ENCODE data around the gene KCNH1.

The KCNH1 gene

DNA sequence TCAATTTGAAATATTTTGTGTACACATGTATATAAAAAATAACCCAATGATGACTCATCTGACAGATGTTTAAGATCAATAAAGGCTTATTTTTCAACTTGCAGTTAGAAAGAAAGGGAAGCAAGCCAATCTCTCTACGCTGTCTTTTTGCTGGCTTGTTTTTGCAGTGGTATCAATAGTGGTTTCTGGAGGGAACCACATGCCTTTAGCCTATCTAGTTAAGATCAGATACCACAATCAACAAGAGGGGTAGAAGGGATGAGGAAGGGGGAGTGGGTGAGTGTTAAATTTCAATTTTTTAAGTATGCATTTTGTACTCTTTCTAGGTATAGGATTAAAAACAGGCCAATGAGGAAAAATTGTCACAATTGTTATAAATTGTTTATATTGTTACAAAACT, 276.2 kb downstream of the KCNH1 start:
- TF ChIP-seq TEAD4 (IDR thresholded peaks at IDR 0.05) (no peak), FOXM1 (IDR thresholded peaks at IDR 0.05; ENCODE audit: borderline replicate concordance, low read depth) (no peak), CREB1 (IDR thresholded peaks at IDR 0.05; ENCODE audit: low read depth) (no peak), TCF12 (IDR thresholded peaks at IDR 0.05; ENCODE audit: low read depth) (no peak), ZBTB7A (IDR thresholded peaks at IDR 0.05; ENCODE audit: low read depth) (no peak), TAF1 (IDR thresholded peaks at IDR 0.05; ENCODE audit: low read depth) (no peak), EP300 (IDR thresholded peaks at IDR 0.05; ENCODE audit: borderline replicate concordance) (no peak), EGR1 (IDR thresholded peaks at IDR 0.05) (no peak), NFIC (IDR thresholded peaks at IDR 0.05) (no peak), CEBPB (IDR thresholded peaks at IDR 0.05) (no peak), RAD21 (IDR thresholded peaks at IDR 0.05; ENCODE audit: low read depth) (no peak), YY1 (IDR thresholded peaks at IDR 0.05; ENCODE audit: low read depth) (no peak)
- TF ChIP-seq, protein P1, sequence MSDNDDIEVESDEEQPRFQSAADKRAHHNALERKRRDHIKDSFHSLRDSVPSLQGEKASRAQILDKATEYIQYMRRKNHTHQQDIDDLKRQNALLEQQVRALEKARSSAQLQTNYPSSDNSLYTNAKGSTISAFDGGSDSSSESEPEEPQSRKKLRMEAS (IDR thresholded peaks at IDR 0.05), result no peak
- TF ChIP-seq, protein P2, sequence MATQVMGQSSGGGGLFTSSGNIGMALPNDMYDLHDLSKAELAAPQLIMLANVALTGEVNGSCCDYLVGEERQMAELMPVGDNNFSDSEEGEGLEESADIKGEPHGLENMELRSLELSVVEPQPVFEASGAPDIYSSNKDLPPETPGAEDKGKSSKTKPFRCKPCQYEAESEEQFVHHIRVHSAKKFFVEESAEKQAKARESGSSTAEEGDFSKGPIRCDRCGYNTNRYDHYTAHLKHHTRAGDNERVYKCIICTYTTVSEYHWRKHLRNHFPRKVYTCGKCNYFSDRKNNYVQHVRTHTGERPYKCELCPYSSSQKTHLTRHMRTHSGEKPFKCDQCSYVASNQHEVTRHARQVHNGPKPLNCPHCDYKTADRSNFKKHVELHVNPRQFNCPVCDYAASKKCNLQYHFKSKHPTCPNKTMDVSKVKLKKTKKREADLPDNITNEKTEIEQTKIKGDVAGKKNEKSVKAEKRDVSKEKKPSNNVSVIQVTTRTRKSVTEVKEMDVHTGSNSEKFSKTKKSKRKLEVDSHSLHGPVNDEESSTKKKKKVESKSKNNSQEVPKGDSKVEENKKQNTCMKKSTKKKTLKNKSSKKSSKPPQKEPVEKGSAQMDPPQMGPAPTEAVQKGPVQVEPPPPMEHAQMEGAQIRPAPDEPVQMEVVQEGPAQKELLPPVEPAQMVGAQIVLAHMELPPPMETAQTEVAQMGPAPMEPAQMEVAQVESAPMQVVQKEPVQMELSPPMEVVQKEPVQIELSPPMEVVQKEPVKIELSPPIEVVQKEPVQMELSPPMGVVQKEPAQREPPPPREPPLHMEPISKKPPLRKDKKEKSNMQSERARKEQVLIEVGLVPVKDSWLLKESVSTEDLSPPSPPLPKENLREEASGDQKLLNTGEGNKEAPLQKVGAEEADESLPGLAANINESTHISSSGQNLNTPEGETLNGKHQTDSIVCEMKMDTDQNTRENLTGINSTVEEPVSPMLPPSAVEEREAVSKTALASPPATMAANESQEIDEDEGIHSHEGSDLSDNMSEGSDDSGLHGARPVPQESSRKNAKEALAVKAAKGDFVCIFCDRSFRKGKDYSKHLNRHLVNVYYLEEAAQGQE (IDR thresholded peaks at IDR 0.05; ENCODE audit: low read depth), result no peak
- TF ChIP-seq, protein P3, sequence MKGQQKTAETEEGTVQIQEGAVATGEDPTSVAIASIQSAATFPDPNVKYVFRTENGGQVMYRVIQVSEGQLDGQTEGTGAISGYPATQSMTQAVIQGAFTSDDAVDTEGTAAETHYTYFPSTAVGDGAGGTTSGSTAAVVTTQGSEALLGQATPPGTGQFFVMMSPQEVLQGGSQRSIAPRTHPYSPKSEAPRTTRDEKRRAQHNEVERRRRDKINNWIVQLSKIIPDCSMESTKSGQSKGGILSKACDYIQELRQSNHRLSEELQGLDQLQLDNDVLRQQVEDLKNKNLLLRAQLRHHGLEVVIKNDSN (IDR thresholded peaks at IDR 0.05), result no peak

DNA sequence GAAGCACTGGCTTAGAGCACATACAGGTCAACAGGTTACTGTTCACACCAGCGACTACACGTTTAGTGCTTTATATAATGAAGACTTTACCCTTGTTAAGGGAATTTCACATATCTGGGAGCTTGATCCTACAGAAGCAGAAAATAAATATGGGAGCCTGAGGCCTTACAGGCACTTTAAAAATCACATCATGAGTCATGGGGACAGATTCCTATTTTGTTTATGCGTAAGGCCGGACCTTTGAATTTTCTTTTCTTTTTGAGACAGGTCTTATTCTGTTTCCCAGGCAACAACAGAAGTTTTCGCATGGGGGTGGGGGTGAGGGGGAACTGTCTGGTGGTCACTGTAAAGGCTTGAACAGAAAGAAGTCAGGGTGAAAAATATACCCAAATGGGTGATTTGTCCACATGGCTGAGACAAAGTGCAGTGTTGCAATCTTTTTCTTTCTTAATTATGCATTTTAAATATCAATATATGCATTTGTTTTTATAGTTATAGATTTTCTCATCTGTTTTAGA, 276.7 kb downstream of the KCNH1 start:
- TF ChIP-seq TCF12 (IDR thresholded peaks at IDR 0.05; ENCODE audit: low read depth) (no peak), FOXM1 (IDR thresholded peaks at IDR 0.05; ENCODE audit: borderline replicate concordance, low read depth) (no peak), TEAD4 (IDR thresholded peaks at IDR 0.05) (no peak), CREB1 (IDR thresholded peaks at IDR 0.05; ENCODE audit: low read depth) (no peak), CEBPB (IDR thresholded peaks at IDR 0.05) (no peak), YY1 (IDR thresholded peaks at IDR 0.05; ENCODE audit: low read depth) (no peak), TAF1 (IDR thresholded peaks at IDR 0.05; ENCODE audit: low read depth) (no peak), NFIC (IDR thresholded peaks at IDR 0.05) (no peak), ZBTB7A (IDR thresholded peaks at IDR 0.05; ENCODE audit: low read depth) (no peak), EP300 (IDR thresholded peaks at IDR 0.05; ENCODE audit: borderline replicate concordance) (no peak), EGR1 (IDR thresholded peaks at IDR 0.05) (no peak), RAD21 (IDR thresholded peaks at IDR 0.05; ENCODE audit: low read depth) (no peak)
- TF ChIP-seq, protein P3 (IDR thresholded peaks at IDR 0.05), result no peak
- TF ChIP-seq, protein P2 (IDR thresholded peaks at IDR 0.05; ENCODE audit: low read depth), result no peak

DNA sequence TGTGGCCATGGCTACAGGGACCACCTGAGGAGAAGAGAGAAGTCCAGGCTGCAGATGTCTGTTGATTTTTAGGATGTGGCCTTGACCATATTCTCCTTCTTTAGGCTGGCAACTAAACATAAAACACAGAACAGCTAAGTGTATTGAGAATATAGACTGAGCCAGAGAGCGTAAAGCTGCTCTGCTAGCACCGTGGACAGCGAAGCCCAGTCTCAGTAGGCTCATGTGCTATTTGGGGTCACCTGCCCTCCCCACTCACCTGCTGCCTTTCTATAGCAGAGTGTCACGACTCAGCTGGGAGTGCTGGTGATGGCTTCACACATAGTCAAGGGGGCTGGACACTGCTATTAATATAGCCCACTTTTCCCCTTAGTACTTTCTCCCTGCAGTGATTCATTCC, 278.5 kb downstream of the KCNH1 start:
- TF ChIP-seq TCF12 (IDR thresholded peaks at IDR 0.05; ENCODE audit: low read depth), result no peak
- TF ChIP-seq, protein P2 (IDR thresholded peaks at IDR 0.05; ENCODE audit: low read depth), result peak; percentile 74

DNA sequence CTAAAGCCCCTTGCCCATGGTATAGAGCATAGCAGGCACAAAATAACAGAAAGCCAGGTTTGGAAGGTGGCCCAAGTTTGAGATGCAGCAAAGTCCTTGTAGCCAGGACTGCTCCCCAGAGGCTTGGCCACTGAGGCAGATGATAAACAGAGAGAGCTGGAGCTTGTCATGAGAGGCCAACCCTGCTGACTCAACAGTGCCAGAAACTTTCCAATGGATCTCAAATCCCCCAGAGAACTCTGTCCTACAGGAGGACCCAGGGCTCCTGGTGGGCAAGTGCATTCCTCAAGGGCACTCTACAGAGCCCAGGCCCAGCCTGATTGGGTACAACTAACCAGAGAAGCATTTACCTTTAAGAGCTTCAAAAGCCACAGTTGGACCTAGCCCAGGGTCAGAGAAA, 280.7 kb downstream of the KCNH1 start:
- no peak for TF ChIP-seq EP300 (IDR thresholded peaks at IDR 0.05; ENCODE audit: borderline replicate concordance)
- TF ChIP-seq TEAD4 (IDR thresholded peaks at IDR 0.05), result no peak

DNA sequence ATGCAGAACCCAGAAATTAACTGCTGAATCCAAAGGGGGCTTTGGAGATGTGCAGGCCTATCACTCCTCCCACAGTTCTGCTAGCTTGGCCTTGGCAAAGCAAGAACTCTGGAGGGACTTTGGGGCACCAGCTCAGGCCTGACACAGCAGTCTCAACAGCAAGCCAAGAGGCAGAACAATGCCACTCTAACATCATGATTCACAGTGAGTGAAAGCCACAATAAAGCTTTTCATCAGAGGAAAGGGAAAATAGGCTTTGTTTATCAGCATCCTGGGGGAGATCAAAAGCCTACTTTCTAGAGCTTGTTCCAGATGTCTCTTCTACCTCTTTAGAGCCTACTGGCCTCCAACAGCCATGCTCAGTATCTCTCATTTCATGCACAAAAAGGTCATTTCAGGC, 283.4 kb downstream of the KCNH1 start:
- TF ChIP-seq ZBTB7A (IDR thresholded peaks at IDR 0.05; ENCODE audit: low read depth) (no peak), TCF12 (IDR thresholded peaks at IDR 0.05; ENCODE audit: low read depth) (no peak), TAF1 (IDR thresholded peaks at IDR 0.05; ENCODE audit: low read depth) (no peak), RAD21 (IDR thresholded peaks at IDR 0.05; ENCODE audit: low read depth) (no peak), CEBPB (IDR thresholded peaks at IDR 0.05) (no peak), YY1 (IDR thresholded peaks at IDR 0.05; ENCODE audit: low read depth) (no peak), NFIC (IDR thresholded peaks at IDR 0.05) (no peak)
- TF ChIP-seq, protein P1 (IDR thresholded peaks at IDR 0.05), result no peak
- TF ChIP-seq, protein P2 (IDR thresholded peaks at IDR 0.05; ENCODE audit: low read depth), result no peak
